Adrenal gland (tissue), 5 donors: ENCODE data around the gene CDH4.

Source experiments
- CTCF ChIP-seq, 6 experiments: fragments of 450-650 bp in 4 of 6; fragments of 200-600 bp in 2 of 6; sonication (generic) in 1 of 6; IDR thresholded peaks; 1 replicate in 5 of 6; 2 replicates in 1 of 6; pipeline versions ENCODE4 v1.5.1 to v1.8.0; 2016 to 2021; ENCODE audit warnings: antibody characterized with exemption in 6 of 6, mild to moderate bottlenecking in 2 of 6, moderate library complexity in 1 of 6
- POLR2A ChIP-seq, 2 donors: fragments of 450-650 bp; IDR thresholded peaks; one replicate each; pipeline ENCODE4 v1.6.1; 2017; ENCODE audit warnings: antibody characterized with exemption in 2 of 2, mild to moderate bottlenecking in 2 of 2, moderate library complexity in 1 of 2
- donor health status: DM: no; HTN: no; CAD: no.

- TF ChIP-seq CTCF (IDR thresholded peaks at IDR 0.05), result no peak
- TF ChIP-seq POLR2A (IDR thresholded peaks at IDR 0.05), result no peak
Observed at GRCh38 chr20:61514805-61515505, 262.9 kb downstream of the CDH4 start.
